Measurements from ENCODE around the gene CDK15. TPM values are rescaled to one million over a fixed set of nuclear protein-coding genes. Genes with fewer than 3 reads are reported as not detected.

CDK15 gene
- total RNA-seq, 4 donors from 2014 or later, result 0.83 to 3.9 (median 1.4) TPM

GRCh38 chr2:201777869-201778268, 28.5 kb upstream of the CDK15 start:
- Histone ChIP-seq H3K36me3 (no peaks in the 10 kb centered on the region), H3K27me3 (no peaks in the 10 kb centered on the region), H3K9me3 (no peaks in the 10 kb centered on the region), H3K4me1 (peaks cover 23 to 33% (median 28%) of the 10 kb centered on the region in 4 donors), H3K4me3 (no peak overlapping the region), H3K27ac (replicated peaks in 1 of 4) (no peak overlapping the region)
- TF ChIP-seq POLR2A (IDR thresholded peaks at IDR 0.05; ENCODE audit: low read depth) (no peak), EP300 (IDR thresholded peaks at IDR 0.05) (no peak), POLR2AphosphoS5 (IDR thresholded peaks at IDR 0.05) (no peak), CTCF (IDR thresholded peaks at IDR 0.05) (no peak)
- intact Hi-C loops (cut with DNase I), result no loop called here
- DNase-seq (ENCODE audit: extremely low spot score), result no peak

GRCh38 chr2:201779901-201780673, 26.2 kb upstream of the CDK15 start:
- TF ChIP-seq POLR2AphosphoS5 (IDR thresholded peaks at IDR 0.05), result no peak
- TF ChIP-seq EP300 (IDR thresholded peaks at IDR 0.05), result no peak
- TF ChIP-seq POLR2A (IDR thresholded peaks at IDR 0.05; ENCODE audit: low read depth), result no peak
- TF ChIP-seq CTCF (IDR thresholded peaks at IDR 0.05), result no peak
- no peaks in the 10 kb centered on the region for H3K9me3 ChIP-seq
- peak overlapping the region; percentile 78 to 89 (median 80) for H3K4me3 ChIP-seq
- no peak for DNase-seq (ENCODE audit: extremely low spot score)
- H3K27ac ChIP-seq (replicated peaks in 1 of 4), result peak overlapping the region; percentile 88 to 93 (median 90)
- H3K27me3 ChIP-seq, result no peaks in the 10 kb centered on the region
- WGBS, result 3% methylated on average over 20 of the region's 22 CpGs
- no peaks in the 10 kb centered on the region for H3K36me3 ChIP-seq
- peaks cover 23 to 33% (median 28%) of the 10 kb centered on the region in 4 donors for H3K4me1 ChIP-seq
- intact Hi-C loops (cut with DNase I), result no loop called here

GRCh38 chr2:201780674-201781493, 25.5 kb upstream of the CDK15 start, which contains the start of gene ALS2:
ALS2 (minus strand) TSS chr2:201780933; CDS start chr2:201768885, 12,048 bp downstream.
- peak; percentile 99 for DNase-seq (ENCODE audit: extremely low spot score)
- H3K9me3 ChIP-seq, result no peaks in the 10 kb centered on the region
- H3K27me3 ChIP-seq, result no peaks in the 10 kb centered on the region
- under 1% methylated on average over 36 of the region's 60 CpGs for WGBS
- TF ChIP-seq EP300 (IDR thresholded peaks at IDR 0.05) (no peak), CTCF (IDR thresholded peaks at IDR 0.05) (peak in 1 of 3 experiments; percentile 10), POLR2AphosphoS5 (IDR thresholded peaks at IDR 0.05) (peak; percentile 90 to 92), POLR2A (IDR thresholded peaks at IDR 0.05; ENCODE audit: low read depth) (no peak)
- peak within 1 kb of the TSS; percentile 78 to 89 (median 80) for H3K4me3 ChIP-seq
- intact Hi-C loops (cut with DNase I), result no loop called here
- peaks cover 23 to 31% (median 28%) of the 10 kb centered on the region in 4 donors for H3K4me1 ChIP-seq
- H3K36me3 ChIP-seq, result no peaks in the 10 kb centered on the region
- peak within 1 kb of the TSS; percentile 88 to 93 (median 90) for H3K27ac ChIP-seq (replicated peaks in 1 of 4)

GRCh38 chr2:201781557-201782051, 24.7 kb upstream of the CDK15 start:
- DNase-seq (ENCODE audit: extremely low spot score), result no peak
- Histone ChIP-seq H3K27me3 (no peaks in the 10 kb centered on the region), H3K4me3 (peak overlapping the region; percentile 78 to 89 (median 80)), H3K36me3 (no peaks in the 10 kb centered on the region), H3K4me1 (peaks cover 23 to 31% (median 28%) of the 10 kb centered on the region in 4 donors), H3K27ac (replicated peaks in 1 of 4) (peak overlapping the region; percentile 88 to 93 (median 90)), H3K9me3 (no peaks in the 10 kb centered on the region)
- intact Hi-C loops (cut with DNase I), result no loop called here
- 4% methylated on average over 15 of the region's 15 CpGs for WGBS
- TF ChIP-seq POLR2A (IDR thresholded peaks at IDR 0.05; ENCODE audit: low read depth) (no peak), POLR2AphosphoS5 (IDR thresholded peaks at IDR 0.05) (no peak), CTCF (IDR thresholded peaks at IDR 0.05) (no peak), EP300 (IDR thresholded peaks at IDR 0.05) (no peak)
